Measurements from ENCODE around the gene RUNX2. TPM values are rescaled to one million over a fixed set of nuclear protein-coding genes. Genes with fewer than 3 reads are reported as not detected.
A peak's percentile ranks its signal among the peaks of the same experiment; 100 is the strongest.
"Not testable (repeated sequence)": the region's sequence is repeated elsewhere in the genome, so short reads cannot be mapped to it uniquely, and the experiment has no call there.

Gene RUNX2
- 10 to 100 TPM; 26.5 to 37.0 (median 31.0) TPM for total RNA-seq

GRCh38 chr6:45327956-45328522 is at the start of gene RUNX2:
Gene RUNX2, plus strand, starts transcription at chr6:45328330. Its CDS starts 397 bp downstream, at chr6:45328727.
- DNase-seq (no peak), ATAC-seq (peak; percentile 43 to 80)
- H3K9me3 Mint-ChIP-seq = no peaks in the 10 kb centered on the region
- peak within 1 kb of the TSS; percentile 11 for H3K4me3 Mint-ChIP-seq
- H3K27me3 Mint-ChIP-seq (ENCODE audit: low read depth) = no peaks in the 10 kb centered on the region
- H3K4me1 Mint-ChIP-seq (ENCODE audit: low read depth) = peaks cover 30% of the 10 kb centered on the region
- no peaks in the 10 kb centered on the region for H3K36me3 Mint-ChIP-seq (ENCODE audit: insufficient read depth)

- Mint-ChIP-seq H3K27me3 (ENCODE audit: low read depth) (no peaks in the 10 kb centered on the region), H3K9me3 (peaks cover 4% of the 10 kb centered on the region), H3K4me3 (no peak overlapping the region), H3K4me1 (ENCODE audit: low read depth) (peaks cover 1% of the 10 kb centered on the region), H3K36me3 (ENCODE audit: insufficient read depth) (peaks cover 11% of the 10 kb centered on the region)
- DNase-seq (no peak), ATAC-seq (no peak)
Observed at GRCh38 chr6:45278367-45278766, 49.8 kb upstream of the RUNX2 start.

- H3K9me3 Mint-ChIP-seq; ATAC-seq; DNase-seq; H3K36me3 Mint-ChIP-seq (ENCODE audit: insufficient read depth); H3K27me3 Mint-ChIP-seq (ENCODE audit: low read depth); H3K4me1 Mint-ChIP-seq (ENCODE audit: low read depth); H3K4me3 Mint-ChIP-seq: not testable (repeated sequence)
Observed at GRCh38 chr6:45286707-45287106, 41.4 kb upstream of the RUNX2 start.

GRCh38 chr6:45289751-45290514 is 38.2 kb upstream of the RUNX2 start:
- Mint-ChIP-seq H3K4me1 (ENCODE audit: low read depth) (peaks cover 27% of the 10 kb centered on the region), H3K36me3 (ENCODE audit: insufficient read depth) (peaks cover 6% of the 10 kb centered on the region)

GRCh38 chr6:45293306-45293705 is 34.8 kb upstream of the RUNX2 start:
- Mint-ChIP-seq H3K27me3 (ENCODE audit: low read depth) (no peaks in the 10 kb centered on the region), H3K4me1 (ENCODE audit: low read depth) (peaks cover 27% of the 10 kb centered on the region), H3K9me3 (peaks cover 4% of the 10 kb centered on the region), H3K4me3 (peak overlapping the region; percentile 2), H3K36me3 (ENCODE audit: insufficient read depth) (peaks cover 2% of the 10 kb centered on the region)
- no peak for ATAC-seq
- DNase-seq = no peak

More at GRCh38 chr6:45289751-45290514, 38.2 kb upstream of the RUNX2 start:
- ATAC-seq (no peak), DNase-seq (no peak)
- H3K27me3 Mint-ChIP-seq (ENCODE audit: low read depth) = no peaks in the 10 kb centered on the region
- H3K4me3 Mint-ChIP-seq = no peak overlapping the region
- H3K9me3 Mint-ChIP-seq = peaks cover 8% of the 10 kb centered on the region

- ATAC-seq; H3K9me3 Mint-ChIP-seq; DNase-seq; H3K27me3 Mint-ChIP-seq (ENCODE audit: low read depth); H3K36me3 Mint-ChIP-seq (ENCODE audit: insufficient read depth); H3K4me3 Mint-ChIP-seq: not testable (repeated sequence)
- peaks cover 27% of the 10 kb centered on the region for H3K4me1 Mint-ChIP-seq (ENCODE audit: low read depth)
Observed at GRCh38 chr6:45294065-45294701, 33.9 kb upstream of the RUNX2 start.

GRCh38 chr6:45297320-45297719 is 30.8 kb upstream of the RUNX2 start:
- H3K4me3 Mint-ChIP-seq = no peak overlapping the region
- no peaks in the 10 kb centered on the region for H3K27me3 Mint-ChIP-seq (ENCODE audit: low read depth)
- no peaks in the 10 kb centered on the region for H3K36me3 Mint-ChIP-seq (ENCODE audit: insufficient read depth)
- peaks cover 24% of the 10 kb centered on the region for H3K4me1 Mint-ChIP-seq (ENCODE audit: low read depth)
- no peak for ATAC-seq
- DNase-seq = no peak
- H3K9me3 Mint-ChIP-seq = peaks cover 4% of the 10 kb centered on the region

GRCh38 chr6:45299096-45299581 is 29.0 kb upstream of the RUNX2 start:
- Mint-ChIP-seq H3K9me3 (peaks cover 6% of the 10 kb centered on the region), H3K36me3 (ENCODE audit: insufficient read depth) (no peaks in the 10 kb centered on the region), H3K27me3 (ENCODE audit: low read depth) (no peaks in the 10 kb centered on the region), H3K4me3 (no peak overlapping the region), H3K4me1 (ENCODE audit: low read depth) (peaks cover 6% of the 10 kb centered on the region)
- ATAC-seq (no peak), DNase-seq (no peak)

- Mint-ChIP-seq H3K4me3 (no peak overlapping the region), H3K4me1 (ENCODE audit: low read depth) (peaks cover 2% of the 10 kb centered on the region), H3K36me3 (ENCODE audit: insufficient read depth) (peaks cover 2% of the 10 kb centered on the region), H3K27me3 (ENCODE audit: low read depth) (no peaks in the 10 kb centered on the region), H3K9me3 (peaks cover 6% of the 10 kb centered on the region)
- DNase-seq = no peak
- no peak for ATAC-seq
Observed at GRCh38 chr6:45300736-45301135, 27.4 kb upstream of the RUNX2 start.

- Mint-ChIP-seq H3K36me3 (ENCODE audit: insufficient read depth) (peaks cover 9% of the 10 kb centered on the region), H3K9me3 (peaks cover 6% of the 10 kb centered on the region), H3K4me1 (ENCODE audit: low read depth) (peaks cover 2% of the 10 kb centered on the region), H3K27me3 (ENCODE audit: low read depth) (no peaks in the 10 kb centered on the region), H3K4me3 (no peak overlapping the region)
- no peak for DNase-seq
- ATAC-seq = no peak
Observed at GRCh38 chr6:45301348-45302142, 26.6 kb upstream of the RUNX2 start.

- Mint-ChIP-seq H3K4me1 (ENCODE audit: low read depth) (peaks cover 2% of the 10 kb centered on the region), H3K36me3 (ENCODE audit: insufficient read depth) (peaks cover 11% of the 10 kb centered on the region), H3K9me3 (peaks cover 6% of the 10 kb centered on the region), H3K27me3 (ENCODE audit: low read depth) (no peaks in the 10 kb centered on the region), H3K4me3 (no peak overlapping the region)
- no peak for ATAC-seq
- DNase-seq = no peak
Observed at GRCh38 chr6:45302832-45303231, 25.3 kb upstream of the RUNX2 start.

GRCh38 chr6:45305546-45305945 is 22.6 kb upstream of the RUNX2 start:
- ATAC-seq = no peak
- peaks cover 18% of the 10 kb centered on the region for H3K4me1 Mint-ChIP-seq (ENCODE audit: low read depth)
- peaks cover 10% of the 10 kb centered on the region for H3K9me3 Mint-ChIP-seq
- H3K27me3 Mint-ChIP-seq (ENCODE audit: low read depth) = no peaks in the 10 kb centered on the region
- no peak for DNase-seq
- peaks cover 14% of the 10 kb centered on the region for H3K36me3 Mint-ChIP-seq (ENCODE audit: insufficient read depth)
- no peak overlapping the region for H3K4me3 Mint-ChIP-seq

- H3K27me3 Mint-ChIP-seq (ENCODE audit: low read depth) = no peaks in the 10 kb centered on the region
- H3K4me3 Mint-ChIP-seq = peak overlapping the region; percentile 11
- peaks cover 39% of the 10 kb centered on the region for H3K4me1 Mint-ChIP-seq (ENCODE audit: low read depth)
- peaks cover 4% of the 10 kb centered on the region for H3K9me3 Mint-ChIP-seq
- DNase-seq = peak; percentile 9
- H3K36me3 Mint-ChIP-seq (ENCODE audit: insufficient read depth) = peaks cover 19% of the 10 kb centered on the region
- peak; percentile 27 to 48 for ATAC-seq
Observed at GRCh38 chr6:45310118-45310788, 17.9 kb upstream of the RUNX2 start.

Data from activated T-cell treated with anti-CD3 and anti-CD28 coated beads, Interleukin-2, amount 50 U/mL, for 4 hours (primary cell).